HEK293 (cell line): ENCODE measurements around the gene DEDD.

Source experiments
- GLI4 ChIP-seq: fragments of 450-650 bp; formaldehyde crosslinking; IDR thresholded peaks from 2 replicates; pipeline ENCODE4 v1.5.1; 2016; ENCODE audit warnings: missing biosample characterization, missing genetic modification characterization
- IKZF3 ChIP-seq: fragments of 450-650 bp; IDR thresholded peaks from 2 replicates; pipeline ENCODE4 v1.5.0; 2018; ENCODE audit warnings: missing biosample characterization, mild to moderate bottlenecking, missing genetic modification characterization, moderate library complexity
- KLF1 ChIP-seq: fragments of 450-650 bp; formaldehyde crosslinking; IDR thresholded peaks from 2 replicates; pipeline ENCODE4 v1.5.1; 2016; ENCODE audit warnings: missing biosample characterization, missing genetic modification characterization
- MEIS1 ChIP-seq: sonication (generic); formaldehyde crosslinking; IDR thresholded peaks from 2 replicates; pipeline ENCODE4 v1.8.1; 2022; ENCODE audit warnings: missing genetic modification reagents, mild to moderate bottlenecking, borderline replicate concordance
- PBX3 ChIP-seq: sonication (generic); formaldehyde crosslinking; IDR thresholded peaks from 2 replicates; pipeline ENCODE4 v1.8.1; 2022; ENCODE audit warnings: mild to moderate bottlenecking, moderate library complexity, missing genetic modification reagents
- REPIN1 ChIP-seq: fragments of 450-650 bp; formaldehyde crosslinking; IDR thresholded peaks from 2 replicates; pipeline ENCODE4 v1.5.1; 2017; ENCODE audit warnings: missing biosample characterization, missing genetic modification characterization, low read depth
- SALL2 ChIP-seq: fragments of 450-650 bp; formaldehyde crosslinking; IDR thresholded peaks from 2 replicates; pipeline ENCODE4 v1.5.0; 2017; ENCODE audit warnings: missing biosample characterization, mild to moderate bottlenecking, missing genetic modification characterization, borderline replicate concordance
- SP7 ChIP-seq: fragments of 450-650 bp; formaldehyde crosslinking; IDR thresholded peaks from 2 replicates; pipeline ENCODE4 v1.5.1; 2016; ENCODE audit warnings: missing biosample characterization, missing genetic modification characterization
- ZBTB10 ChIP-seq: fragments of 450-650 bp; formaldehyde crosslinking; IDR thresholded peaks from 2 replicates; pipeline ENCODE4 v1.5.1; 2016; ENCODE audit warnings: missing biosample characterization, missing genetic modification characterization
- ZBTB11 ChIP-seq: fragments of 450-650 bp; formaldehyde crosslinking; conservative IDR thresholded peaks from 2 replicates; pipeline ENCODE4 v1.5.1; 2016; ENCODE audit warnings: low read depth, missing biosample characterization, missing genetic modification characterization
- ZBTB20 ChIP-seq: fragments of 450-650 bp; formaldehyde crosslinking; IDR thresholded peaks from 2 replicates; pipeline ENCODE4 v1.5.1; 2016; ENCODE audit warnings: missing biosample characterization, missing genetic modification characterization
- ZBTB26 ChIP-seq: fragments of 450-650 bp; formaldehyde crosslinking; optimal IDR thresholded peaks from 2 replicates; pipeline ENCODE3; 2016; ENCODE audit warnings: missing biosample characterization, mild to moderate bottlenecking, missing genetic modification characterization
- ZBTB48 ChIP-seq: fragments of 450-650 bp; formaldehyde crosslinking; IDR thresholded peaks from 2 replicates; pipeline ENCODE4 v1.5.1; 2016; ENCODE audit warnings: missing biosample characterization, missing genetic modification characterization
- ZFHX2 ChIP-seq: fragments of 450-650 bp; formaldehyde crosslinking; conservative IDR thresholded peaks from 2 replicates; pipeline ENCODE4 v1.5.1; 2016; ENCODE audit warnings: missing biosample characterization, missing genetic modification characterization
- ZFP37 ChIP-seq: fragments of 450-650 bp; formaldehyde crosslinking; IDR thresholded peaks from 2 replicates; pipeline ENCODE4 v1.5.1; 2016; ENCODE audit warnings: missing biosample characterization, missing genetic modification characterization
- ZFP41 ChIP-seq: fragments of 450-650 bp; formaldehyde crosslinking; IDR thresholded peaks from 2 replicates; pipeline ENCODE4 v1.5.1; 2016; ENCODE audit warnings: missing biosample characterization, missing genetic modification characterization, borderline replicate concordance
- ZIC2 ChIP-seq: fragments of 450-650 bp; formaldehyde crosslinking; IDR thresholded peaks from 2 replicates; pipeline ENCODE4 v1.5.1; 2016; ENCODE audit warnings: missing biosample characterization, missing genetic modification characterization
- ZNF18 ChIP-seq: fragments of 450-650 bp; formaldehyde crosslinking; IDR thresholded peaks from 2 replicates; pipeline ENCODE4 v1.5.1; 2016; ENCODE audit warnings: missing biosample characterization, missing genetic modification characterization
- ZNF214 ChIP-seq: fragments of 450-650 bp; formaldehyde crosslinking; IDR thresholded peaks from 2 replicates; pipeline ENCODE4 v1.5.1; 2017; ENCODE audit warnings: missing biosample characterization, mild to moderate bottlenecking, missing genetic modification characterization, borderline replicate concordance
- ZNF24 ChIP-seq: fragments of 450-650 bp; formaldehyde crosslinking; IDR thresholded peaks from 2 replicates; pipeline ENCODE4 v1.5.1; 2016; ENCODE audit warnings: missing biosample characterization, missing genetic modification characterization
- ZNF335 ChIP-seq: fragments of 450-650 bp; formaldehyde crosslinking; conservative IDR thresholded peaks from 2 replicates; pipeline ENCODE4 v1.5.1; 2016; ENCODE audit warnings: missing biosample characterization, missing genetic modification characterization
- ZNF341 ChIP-seq: fragments of 450-650 bp; formaldehyde crosslinking; IDR thresholded peaks from 2 replicates; pipeline ENCODE4; 2016; ENCODE audit warnings: low read depth, missing biosample characterization, missing genetic modification characterization
- ZNF416 ChIP-seq: fragments of 450-650 bp; formaldehyde crosslinking; IDR thresholded peaks from 2 replicates; pipeline ENCODE4 v1.5.1; 2016; ENCODE audit warnings: missing biosample characterization, missing genetic modification characterization
- ZNF48 ChIP-seq: fragments of 450-650 bp; formaldehyde crosslinking; IDR thresholded peaks from 2 replicates; pipeline ENCODE4 v1.5.1; 2016; ENCODE audit warnings: missing biosample characterization, missing genetic modification characterization
- ZNF514 ChIP-seq: fragments of 450-650 bp; formaldehyde crosslinking; IDR thresholded peaks from 2 replicates; pipeline ENCODE4 v1.5.1; 2016; ENCODE audit warnings: missing biosample characterization, missing genetic modification characterization
- ZNF530 ChIP-seq: fragments of 450-650 bp; formaldehyde crosslinking; IDR thresholded peaks from 2 replicates; pipeline ENCODE4 v1.5.1; 2016; ENCODE audit warnings: low read depth, missing biosample characterization, missing genetic modification characterization
- ZNF596 ChIP-seq: fragments of 450-650 bp; IDR thresholded peaks from 2 replicates; pipeline ENCODE4 v1.5.0; 2018; ENCODE audit warnings: missing biosample characterization, mild to moderate bottlenecking, missing genetic modification characterization, moderate library complexity
- ZNF629 ChIP-seq: fragments of 450-650 bp; formaldehyde crosslinking; IDR thresholded peaks from 2 replicates; pipeline ENCODE4 v1.5.1; 2017; ENCODE audit warnings: missing biosample characterization, missing genetic modification characterization
- ZNF654 ChIP-seq: fragments of 450-650 bp; formaldehyde crosslinking; IDR thresholded peaks from 2 replicates; pipeline ENCODE4 v1.5.1; 2016; ENCODE audit warnings: low read depth, missing biosample characterization, missing genetic modification characterization
- ZNF677 ChIP-seq: fragments of 450-650 bp; IDR thresholded peaks from 2 replicates; pipeline ENCODE4 v1.5.0; 2018; ENCODE audit warnings: missing biosample characterization, mild to moderate bottlenecking, missing genetic modification characterization, moderate library complexity

The DEDD gene

GRCh38 chr1:161098210-161099068 is 34.0 kb downstream of the DEDD start, which contains the start of gene KLHDC9 (continued):
- TF ChIP-seq ZBTB11 (tag by site-specific recombination) (peak; percentile 58), ZIC2 (peak; percentile 35; the same call in 1 of the 2 replicates), ZNF341 (tag by site-specific recombination) (0 out of 2 replicates have a peak, but pooled peaks have one; percentile 43), ZBTB20 (tag by site-specific recombination) (peak; percentile 83), KLF1 (no peak), ZFP37 (no peak), GLI4 (tag by site-specific recombination) (no peak), MEIS1 (CRISPR knock-in tag) (no peak), REPIN1 (tag by site-specific recombination) (no peak), ZNF677 (tag by site-specific recombination) (no peak), ZBTB10 (tag by site-specific recombination) (peak; percentile 77; the same call in 1 of the 2 replicates), ZFP41 (no peak), ZNF530 (no peak), ZNF629 (tag by site-specific recombination) (no peak), ZNF596 (0 out of 2 replicates have a peak, but pooled peaks have one; percentile 1), ZNF416 (tag by site-specific recombination) (no peak), ZNF24 (tag by site-specific recombination) (no peak), ZNF654 (tag by site-specific recombination) (no peak), SP7 (tag by site-specific recombination) (peak; percentile 22; the same call in 1 of the 2 replicates), ZNF18 (tag by site-specific recombination) (peak; percentile 80), ZNF335 (tag by site-specific recombination) (peak; percentile 20; the same call in 1 of the 2 replicates), ZBTB48 (tag by site-specific recombination) (peak; percentile 3; the same call in 1 of the 2 replicates), PBX3 (peak; percentile 82; the same call in 1 of the 2 replicates), ZNF48 (tag by site-specific recombination) (no peak), IKZF3 (tag by site-specific recombination) (0 out of 2 replicates have a peak, but pooled peaks have one; percentile 8), ZNF214 (tag by site-specific recombination) (no peak), SALL2 (tag by site-specific recombination) (no peak), ZNF514 (no peak), ZBTB26 (tag by site-specific recombination) (peak; percentile 38), ZFHX2 (tag by site-specific recombination) (peak; percentile 47)
- TF ChIP-seq, all 188 proteins: peak for 27
